Kidney epithelial cell (primary cell): Measurements from ENCODE around the gene FAM13A. TPM values are rescaled to one million over a fixed set of nuclear protein-coding genes. Genes with fewer than 3 reads are reported as not detected.

Source experiments
- DNase-seq: peaks from one replicate; pipeline ENCODE4 v3.0.0-alpha.2; 2010; ENCODE audit warnings: low read depth
- H3K27me3 ChIP-seq: 2 replicates; pipeline ENCODE4 v1.6.0; 2011; ENCODE audit warnings: low read length; ENCODE audit not compliant: control insufficient read depth, insufficient read depth
- H3K36me3 ChIP-seq: 2 replicates; pipeline ENCODE4 v1.5.1; 2011; ENCODE audit warnings: low read length; ENCODE audit not compliant: control insufficient read depth, insufficient read depth
- H3K4me3 ChIP-seq: 2 replicates; pipeline ENCODE4 v1.5.1; 2011; ENCODE audit warnings: low read depth, mild to moderate bottlenecking, control low read depth, low read length
- total RNA-seq: library from RNA; depleted of rRNA; stranded (reverse); fragments of >200 nt; gene quantifications from 2 replicates; pipeline ENCODE4 v1.2.3, GENCODE V29; 2015
- TF ChIP-seq, protein P1 (sequence below): IDR thresholded peaks from 2 replicates; pipeline ENCODE4 v1.5.1; 2011; ENCODE audit warnings: mild to moderate bottlenecking, moderate library complexity, low read length, control low read depth, inconsistent platforms; ENCODE audit not compliant: insufficient read depth, poor library complexity, severe bottlenecking

Gene FAM13A
- total RNA-seq, 1 donor from 2014 or later, result 3.4 TPM

DNA sequence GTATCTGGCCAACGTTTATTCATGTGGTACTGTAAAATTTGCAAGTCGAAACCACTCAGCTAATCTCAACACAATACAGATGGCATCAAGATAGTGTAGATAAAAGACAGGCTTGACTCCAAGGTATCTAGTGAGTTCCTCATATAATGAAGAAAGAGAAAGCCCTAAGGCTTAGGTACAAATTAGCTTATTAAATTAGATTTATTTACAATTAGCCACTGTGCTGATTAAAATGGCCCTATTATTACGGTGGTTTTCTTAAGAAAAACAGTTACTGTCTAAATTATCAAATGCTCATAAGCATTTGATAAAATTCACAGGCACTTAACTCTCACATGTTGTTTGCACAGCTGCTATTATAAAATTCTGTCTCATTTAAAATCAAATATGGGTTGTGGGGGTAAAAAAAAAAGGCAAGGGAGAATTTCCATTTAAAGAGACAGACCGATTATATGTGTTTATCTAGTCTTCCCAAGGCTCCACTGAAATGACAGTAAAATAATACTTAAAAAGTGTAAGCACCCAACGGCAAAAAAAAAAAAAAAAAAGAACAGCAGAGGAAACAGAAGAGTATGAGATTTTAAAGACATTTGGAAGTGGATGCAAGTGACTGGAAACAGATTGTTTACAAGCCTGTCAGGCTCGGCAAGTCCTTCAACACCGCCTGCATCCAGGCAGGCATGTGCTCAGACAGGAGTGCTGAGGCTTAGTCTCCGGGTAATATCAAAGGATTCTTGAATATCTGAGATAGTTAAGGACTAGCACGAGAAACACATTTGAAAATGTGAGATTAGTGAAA lies 55.1 kb downstream of the FAM13A start:
- TF ChIP-seq, protein P1, sequence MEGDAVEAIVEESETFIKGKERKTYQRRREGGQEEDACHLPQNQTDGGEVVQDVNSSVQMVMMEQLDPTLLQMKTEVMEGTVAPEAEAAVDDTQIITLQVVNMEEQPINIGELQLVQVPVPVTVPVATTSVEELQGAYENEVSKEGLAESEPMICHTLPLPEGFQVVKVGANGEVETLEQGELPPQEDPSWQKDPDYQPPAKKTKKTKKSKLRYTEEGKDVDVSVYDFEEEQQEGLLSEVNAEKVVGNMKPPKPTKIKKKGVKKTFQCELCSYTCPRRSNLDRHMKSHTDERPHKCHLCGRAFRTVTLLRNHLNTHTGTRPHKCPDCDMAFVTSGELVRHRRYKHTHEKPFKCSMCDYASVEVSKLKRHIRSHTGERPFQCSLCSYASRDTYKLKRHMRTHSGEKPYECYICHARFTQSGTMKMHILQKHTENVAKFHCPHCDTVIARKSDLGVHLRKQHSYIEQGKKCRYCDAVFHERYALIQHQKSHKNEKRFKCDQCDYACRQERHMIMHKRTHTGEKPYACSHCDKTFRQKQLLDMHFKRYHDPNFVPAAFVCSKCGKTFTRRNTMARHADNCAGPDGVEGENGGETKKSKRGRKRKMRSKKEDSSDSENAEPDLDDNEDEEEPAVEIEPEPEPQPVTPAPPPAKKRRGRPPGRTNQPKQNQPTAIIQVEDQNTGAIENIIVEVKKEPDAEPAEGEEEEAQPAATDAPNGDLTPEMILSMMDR, result no peak
- Histone ChIP-seq H3K27me3 (no peaks in the 10 kb centered on the region), H3K4me3 (no peak overlapping the region), H3K36me3 (no peaks in the 10 kb centered on the region)
- no peak for DNase-seq

DNA sequence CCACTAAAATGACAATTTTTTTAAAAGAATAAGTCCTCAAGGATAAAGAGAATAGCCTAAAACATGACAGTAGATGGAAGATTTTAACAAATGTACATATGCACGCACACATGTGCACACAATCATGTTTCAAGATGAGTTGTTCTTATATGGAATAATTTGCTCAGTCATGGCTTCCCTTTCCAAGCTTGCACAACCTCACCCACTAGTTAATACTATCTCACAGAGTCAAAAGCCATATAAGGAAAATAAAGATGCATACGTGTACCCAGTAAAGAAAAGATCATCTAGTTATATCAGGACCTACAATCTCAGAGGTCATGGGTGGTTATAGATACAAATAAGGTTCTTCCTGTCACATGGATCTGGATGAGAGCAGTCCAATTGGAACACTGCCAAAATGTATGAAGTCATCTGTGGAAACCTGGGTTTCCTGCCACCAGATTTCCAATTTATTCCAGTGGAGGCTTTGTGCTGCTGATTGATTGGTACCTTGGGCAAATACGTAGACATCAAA lies 56.1 kb downstream of the FAM13A start:
- TF ChIP-seq, protein P1, result no peak
- H3K4me3 ChIP-seq, result no peak overlapping the region
- no peaks in the 10 kb centered on the region for H3K27me3 ChIP-seq
- H3K36me3 ChIP-seq, result no peaks in the 10 kb centered on the region
- DNase-seq, result no peak

DNA sequence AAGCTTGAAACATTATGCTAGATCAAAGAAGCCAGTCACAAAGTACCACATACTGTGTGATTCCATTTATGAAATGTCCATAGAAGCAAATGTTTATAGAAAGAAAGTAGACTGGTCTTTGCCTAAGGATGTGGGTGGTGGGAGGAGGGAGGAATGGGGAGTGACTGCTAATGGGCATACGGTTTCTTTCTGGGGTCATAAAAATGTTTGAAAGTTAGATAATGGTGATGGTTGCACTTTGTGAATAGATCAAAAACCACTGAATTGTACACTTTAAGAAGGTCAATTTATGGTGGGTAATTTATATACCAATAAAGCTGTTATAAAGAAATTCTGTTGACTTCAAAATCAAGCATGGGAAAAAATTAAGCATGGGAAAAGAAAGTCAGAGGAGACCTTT lies 56.6 kb downstream of the FAM13A start:
- no peak overlapping the region for H3K4me3 ChIP-seq
- TF ChIP-seq, protein P1, result no peak

DNA sequence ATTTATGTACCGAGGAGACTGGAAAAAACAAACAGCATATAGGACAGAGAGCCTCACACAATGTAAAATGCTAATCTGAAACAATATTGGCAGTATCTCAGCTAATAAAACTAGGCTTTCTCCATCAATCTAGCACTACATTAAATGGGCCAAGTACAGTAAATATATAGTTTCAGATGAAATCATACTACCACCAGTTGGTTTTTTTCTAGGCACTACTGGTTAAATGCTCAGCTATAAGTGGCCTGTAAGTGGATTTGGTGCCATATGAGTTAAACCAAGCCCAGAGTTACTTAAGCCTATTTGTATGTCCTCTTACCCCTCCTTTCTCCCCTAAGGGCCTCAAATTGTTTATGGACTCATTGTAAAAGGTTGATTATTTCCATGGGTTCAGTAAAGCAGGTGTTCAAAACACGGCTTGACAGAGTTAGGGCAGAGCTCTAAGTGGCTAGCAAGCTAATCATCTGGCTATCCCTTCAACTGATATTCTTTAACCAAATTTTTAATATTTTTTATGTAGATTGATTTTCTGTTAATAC lies 57.5 kb downstream of the FAM13A start:
- H3K27me3 ChIP-seq, result no peaks in the 10 kb centered on the region
- no peak for DNase-seq
- TF ChIP-seq, protein P1, result no peak

More for the DNA sequence above, 56.6 kb downstream of the FAM13A start:
- no peaks in the 10 kb centered on the region for H3K27me3 ChIP-seq
- no peaks in the 10 kb centered on the region for H3K36me3 ChIP-seq
- DNase-seq, result no peak

DNA sequence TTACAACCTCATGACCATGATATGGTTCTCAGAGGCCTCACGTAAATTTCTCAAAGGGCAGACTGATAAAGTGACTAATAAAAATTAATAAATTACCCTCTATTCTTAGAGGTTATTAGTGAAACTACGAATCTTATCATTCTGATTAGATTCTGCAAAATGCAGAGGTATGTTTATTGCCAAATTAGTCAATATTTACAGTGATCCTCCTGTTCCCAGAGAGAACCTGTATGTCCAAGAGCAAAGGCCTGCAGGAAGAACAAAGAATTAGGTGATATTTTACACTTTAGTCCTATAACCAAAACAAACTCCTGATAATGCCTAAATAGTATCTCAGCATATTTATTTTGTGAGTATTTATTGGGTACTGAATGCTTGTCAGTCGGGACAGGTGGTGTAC lies 58.1 kb downstream of the FAM13A start:
- no peaks in the 10 kb centered on the region for H3K36me3 ChIP-seq
- TF ChIP-seq, protein P1, result no peak
- no peaks in the 10 kb centered on the region for H3K27me3 ChIP-seq
- H3K4me3 ChIP-seq, result no peak overlapping the region
- no peak for DNase-seq

More for the DNA sequence above, 57.5 kb downstream of the FAM13A start:
- H3K4me3 ChIP-seq, result no peak overlapping the region
- no peaks in the 10 kb centered on the region for H3K36me3 ChIP-seq

DNA sequence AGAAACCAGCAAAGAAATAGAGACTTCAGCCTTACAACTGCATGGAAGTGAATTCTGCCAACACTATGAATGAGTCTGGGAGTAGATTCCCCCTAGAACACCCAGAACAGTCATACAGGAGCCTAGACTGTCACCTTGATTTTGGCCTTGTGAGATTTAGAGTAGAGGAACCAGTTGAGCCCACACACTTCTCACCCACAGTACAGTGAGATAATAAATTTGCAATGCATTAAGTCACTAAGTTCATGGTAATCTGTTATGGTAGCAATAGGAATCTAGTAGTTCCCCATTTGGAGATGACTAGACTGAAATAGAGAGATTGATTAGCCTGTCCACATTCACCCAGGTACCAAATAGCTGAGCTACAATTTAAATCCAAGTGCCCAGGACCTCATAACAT lies 59.0 kb downstream of the FAM13A start:
- no peaks in the 10 kb centered on the region for H3K27me3 ChIP-seq
- TF ChIP-seq, protein P1, result no peak
- H3K4me3 ChIP-seq, result no peak overlapping the region
- H3K36me3 ChIP-seq, result no peaks in the 10 kb centered on the region
- DNase-seq, result no peak
